HepG2 (cell line): ENCODE results near the gene SHC1. TPM values are rescaled to one million over a fixed set of nuclear protein-coding genes. Genes with fewer than 3 reads are reported as not detected.

ENCODE experiments used
- DRAP1 ChIP-seq: IDR thresholded peaks from 2 replicates; pipeline ENCODE4 v1.6.1; 2016; ENCODE audit warnings: missing genetic modification reagents, missing compliant biosample characterization
- EP300 ChIP-seq, 3 experiments: sonication (generic) in 1 of 3; formaldehyde crosslinking in 1 of 3; IDR thresholded peaks; 2 replicates each; pipeline versions ENCODE4 v1.5.1 to v1.6.1; 2011 to 2020; ENCODE audit warnings: low read depth in 2 of 3, low read length in 2 of 3, borderline replicate concordance in 1 of 3, improper control_type of control experiment in 1 of 3, mild to moderate bottlenecking in 1 of 3, missing genetic modification reagents in 1 of 3, moderate library complexity in 1 of 3
- FOXO1 ChIP-seq: sonication (generic); formaldehyde crosslinking; IDR thresholded peaks from 2 replicates; pipeline ENCODE4 v1.4.0; 2020; ENCODE audit warnings: missing genetic modification reagents
- HNF1A ChIP-seq, 2 experiments: sonication (generic) in 1 of 2; formaldehyde crosslinking in 1 of 2; IDR thresholded peaks; 2 replicates each; pipeline versions ENCODE4 v1.4.0 to v1.6.1; 2016 to 2020; ENCODE audit warnings: borderline replicate concordance in 1 of 2, low read depth in 1 of 2, mild to moderate bottlenecking in 1 of 2, missing genetic modification reagents in 1 of 2
- HNRNPH1 ChIP-seq: fragments of 200-400 bp; formaldehyde crosslinking; optimal IDR thresholded peaks from 2 replicates; pipeline ENCODE3; 2017; ENCODE audit warnings: mild to moderate bottlenecking, low read depth, low read length
- KLF6 ChIP-seq: IDR thresholded peaks from 2 replicates; pipeline ENCODE4 v1.8.0; 2016; ENCODE audit warnings: missing biosample characterization, missing genetic modification reagents
- MTA3 ChIP-seq: sonication (generic); formaldehyde crosslinking; IDR thresholded peaks from 2 replicates; pipeline ENCODE4 v1.4.0; 2020; ENCODE audit warnings: missing genetic modification reagents
- NFKBIZ ChIP-seq: IDR thresholded peaks from 2 replicates; pipeline ENCODE4 v1.6.1; 2018; ENCODE audit warnings: missing genetic modification reagents, missing compliant biosample characterization
- SATB2 ChIP-seq: sonication (generic); formaldehyde crosslinking; IDR thresholded peaks from 2 replicates; pipeline ENCODE4 v1.5.0; 2020; ENCODE audit warnings: missing genetic modification reagents
- SCMH1 ChIP-seq: sonication (generic); formaldehyde crosslinking; IDR thresholded peaks from 2 replicates; pipeline ENCODE4 v1.9.0; 2021; ENCODE audit warnings: missing genetic modification reagents, mild to moderate bottlenecking, borderline replicate concordance
- SRSF4 ChIP-seq: fragments of 200-400 bp; formaldehyde crosslinking; IDR thresholded peaks from one replicate; pipeline ENCODE4 v1.6.1; 2018; ENCODE audit warnings: mild to moderate bottlenecking, low read depth, low read length, moderate library complexity; ENCODE audit not compliant: poor library complexity, severe bottlenecking
- SRSF9 ChIP-seq: fragments of 200-400 bp; formaldehyde crosslinking; IDR thresholded peaks from 2 replicates; pipeline ENCODE4 v1.6.1; 2018; ENCODE audit warnings: borderline replicate concordance, mild to moderate bottlenecking, low read depth, low read length; ENCODE audit not compliant: insufficient read depth, poor library complexity, severe bottlenecking
- STAT6 ChIP-seq: sonication (generic); formaldehyde crosslinking; IDR thresholded peaks from 2 replicates; pipeline ENCODE4 v1.4.0; 2020; ENCODE audit warnings: missing genetic modification reagents, mild to moderate bottlenecking, borderline replicate concordance
- TBX2 ChIP-seq: sonication (generic); formaldehyde crosslinking; IDR thresholded peaks from 2 replicates; pipeline ENCODE4 v1.5.0; 2020; ENCODE audit warnings: missing genetic modification reagents, mild to moderate bottlenecking, borderline replicate concordance
- ZNF17 ChIP-seq: sonication (generic); formaldehyde crosslinking; IDR thresholded peaks from 2 replicates; pipeline ENCODE4 v1.5.0; 2020; ENCODE audit warnings: mild to moderate bottlenecking, missing genetic modification reagents
- ZNF616 ChIP-seq: sonication (generic); formaldehyde crosslinking; IDR thresholded peaks from 2 replicates; pipeline ENCODE4 v1.5.0; 2020; ENCODE audit warnings: low read depth, mild to moderate bottlenecking, missing genetic modification reagents
- ZNF737 ChIP-seq: sonication (generic); formaldehyde crosslinking; IDR thresholded peaks from 2 replicates; pipeline ENCODE4 v1.5.0; 2020; ENCODE audit warnings: missing genetic modification reagents, mild to moderate bottlenecking, borderline replicate concordance
- ZNF749 ChIP-seq: sonication (generic); formaldehyde crosslinking; IDR thresholded peaks from 2 replicates; pipeline ENCODE4 v1.8.0; 2022; ENCODE audit warnings: mild to moderate bottlenecking, missing genetic modification reagents, moderate library complexity, borderline replicate concordance
- polyA plus RNA-seq, 8 experiments: library from polyadenylated mRNA; depleted of rRNA in 3 of 8; stranded (reverse) in 7 of 8; unstranded in 1 of 8; fragments of >200 nt; fragmentation: Illumina TruSeq in 4 of 8; extraction: Trizol in 4 of 8; gene quantifications; 2 replicates each; pipeline versions ENCODE4 v1.2.1 to v1.2.3, GENCODE V29; 2011 to 2016; ENCODE audit warnings: low read depth in 4 of 8, missing spikeins in 1 of 8, mixed read lengths in 1 of 8; ENCODE audit not compliant: insufficient read depth in 1 of 8
- total RNA-seq, 5 experiments: library from RNA; depleted of rRNA; stranded (reverse); fragments of >200 nt; fragmentation: Illumina TruSeq; extraction: Trizol; gene quantifications; 2 replicates each; pipeline ENCODE4 v1.2.3, GENCODE V29; 2016; ENCODE audit warnings: low read depth in 1 of 5

SHC1 gene
- total and polyA plus RNA-seq, 2 of the 13 experiments (the other 11 are each of a cell fraction or from before 2014, with no cell fraction given) = 52.0 to 137 TPM

GRCh38 chr1:154973344-154974101, 3.0 kb upstream of the SHC1 start (continued):
- TF ChIP-seq SRSF9 (no peak), SRSF4 (no peak), FOXO1 (CRISPR knock-in tag) (no peak), ZNF737 (CRISPR knock-in tag) (no peak), KLF6 (0 out of 2 replicates have a peak, but pooled peaks have one; percentile 49), HNRNPH1 (no peak), NFKBIZ (no peak), MTA3 (CRISPR knock-in tag) (no peak), SATB2 (no peak), ZNF616 (CRISPR knock-in tag) (no peak), TBX2 (CRISPR knock-in tag) (no peak), SCMH1 (CRISPR knock-in tag) (no peak), ZNF17 (CRISPR knock-in tag) (no peak), ZNF749 (CRISPR knock-in tag) (no peak), EP300 (IDR thresholded peaks at IDR 0.05; ENCODE audit: low read depth in 2 of 2, low read length in 2 of 2) (peak in 1 of 2 experiments; percentile 29; a peak in 1 of 4 replicates), EP300 (CRISPR knock-in tag; IDR thresholded peaks at IDR 0.05; ENCODE audit: borderline replicate concordance) (no peak), STAT6 (CRISPR knock-in tag) (0 out of 2 replicates have a peak, but pooled peaks have one; percentile 30), DRAP1 (peak; percentile 99), HNF1A (IDR thresholded peaks at IDR 0.05; ENCODE audit: low read depth) (no peak), HNF1A (CRISPR knock-in tag; IDR thresholded peaks at IDR 0.05; ENCODE audit: borderline replicate concordance) (0 out of 2 replicates have a peak, but pooled peaks have one; percentile 20)
